HG02970 (cell line): ENCODE results near the gene TAS1R3.

Source experiments
- ATAC-seq: cut with Tn5 transposase; IDR thresholded peaks from one replicate; pipeline ENCODE4 v1.9.1; 2021; ENCODE audit warnings: mild to moderate bottlenecking, moderate library complexity, moderate number of reproducible peaks; ENCODE audit not compliant: unreplicated experiment, low FRiP score

TAS1R3 gene

DNA sequence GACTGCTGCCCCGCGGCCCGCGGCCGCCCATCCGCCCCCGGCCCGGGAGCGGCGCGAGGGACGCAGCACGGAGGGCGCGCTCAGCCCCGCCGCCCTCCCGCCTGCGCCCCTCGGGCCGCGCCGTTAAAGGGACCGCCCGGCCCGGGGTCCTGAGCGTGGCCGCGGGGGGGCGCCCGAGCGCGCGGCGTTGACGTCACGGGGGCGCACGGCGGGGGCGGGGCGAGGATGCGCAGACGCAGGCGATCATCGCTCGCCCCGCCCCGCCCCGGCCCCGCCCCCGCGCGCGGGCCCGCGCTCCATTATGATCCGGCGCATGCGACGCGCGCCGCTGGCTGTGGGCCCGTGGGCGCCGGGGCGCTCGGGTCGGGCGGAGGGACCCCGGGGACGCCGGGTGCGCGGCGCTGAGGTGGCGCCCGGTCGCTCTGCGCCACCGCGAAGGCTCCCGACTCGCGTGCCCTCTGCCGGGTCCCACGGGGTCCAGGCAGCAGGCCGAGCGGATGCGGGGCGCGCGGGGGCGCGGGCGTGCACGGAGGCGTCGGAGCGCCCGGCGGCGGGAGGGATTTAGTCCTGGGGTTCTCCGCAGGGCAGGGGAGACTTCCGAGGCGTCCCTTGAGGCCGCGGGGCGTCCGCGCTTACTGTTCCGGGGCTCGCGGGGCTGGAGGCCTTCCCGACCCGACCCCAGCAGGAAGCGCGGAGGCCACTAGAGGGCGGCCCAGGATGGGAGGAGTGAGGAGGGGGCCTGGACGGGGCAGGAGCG lies 18.4 kb downstream of the TAS1R3 start, which contains the start of gene DVL1:
Gene DVL1 (minus strand): TSS at position 163 of the 757 bp plus-strand sequence. CDS start 353 bp downstream, outside the sequence.
- ATAC-seq: peak; percentile 67

- no peak for ATAC-seq
Measured at GRCh38 chr1:1351511-1352427, 20.7 kb downstream of the TAS1R3 start.

GRCh38 chr1:1352786-1353388 lies 21.8 kb downstream of the TAS1R3 start:
- no peak for ATAC-seq

GRCh38 chr1:1353389-1354151 lies 22.5 kb downstream of the TAS1R3 start:
- no peak for ATAC-seq

- ATAC-seq: no peak
Measured at GRCh38 chr1:1354271-1355247, 23.5 kb downstream of the TAS1R3 start.

DNA sequence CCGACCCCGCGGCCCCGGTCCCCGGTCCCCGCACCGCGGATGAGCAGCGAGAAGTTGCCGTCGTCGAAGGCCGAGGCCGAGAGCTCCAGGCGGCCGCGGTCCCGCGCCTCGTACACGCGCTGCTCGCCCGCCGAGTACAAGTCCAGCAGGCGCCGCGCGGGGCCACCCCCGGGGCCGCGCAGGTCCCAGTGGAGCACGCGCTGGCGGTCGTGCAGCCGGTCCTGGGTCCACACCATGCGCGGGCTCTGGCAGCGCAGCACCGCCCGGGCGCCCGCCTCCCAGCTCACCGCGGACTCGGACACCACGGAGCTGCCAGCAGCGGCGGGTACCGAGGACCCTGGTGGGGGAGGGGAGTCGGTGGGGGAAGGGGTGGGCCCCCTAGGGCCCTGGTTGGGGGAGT lies 24.3 kb downstream of the TAS1R3 start:
- ATAC-seq: no peak

GRCh38 chr1:1356166-1356795 lies 25.2 kb downstream of the TAS1R3 start:
- ATAC-seq: no peak

DNA sequence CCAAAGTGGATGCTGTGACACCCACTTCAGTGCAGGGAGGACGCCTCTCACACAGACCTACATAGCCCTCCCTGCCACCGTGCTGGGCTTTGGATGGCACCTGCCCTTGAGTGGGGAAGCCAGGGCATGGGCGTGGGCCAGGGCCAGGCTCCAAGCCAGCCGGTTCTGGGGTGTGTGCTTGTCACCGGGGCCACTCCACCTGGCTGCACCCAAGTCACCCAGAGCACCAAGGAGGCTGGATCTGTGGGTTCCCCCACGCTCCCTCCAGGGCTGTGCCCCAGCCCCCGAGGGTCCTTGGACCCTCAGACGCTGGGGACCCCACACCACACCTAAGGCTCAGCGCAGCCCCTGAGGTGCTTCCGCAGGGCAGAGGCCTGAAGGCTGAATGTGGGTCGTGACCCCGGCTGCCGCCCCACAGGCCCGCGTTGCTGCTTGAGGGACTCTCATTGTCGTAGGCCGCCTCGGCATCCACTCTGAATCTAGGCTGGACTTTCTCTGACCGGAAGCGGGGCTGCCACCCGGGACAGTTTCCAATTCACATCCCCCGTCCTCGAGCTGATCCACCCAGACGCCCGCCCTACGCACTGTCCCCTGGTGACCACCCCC lies 25.8 kb downstream of the TAS1R3 start:
- ATAC-seq: no peak

- ATAC-seq: no peak
Measured at GRCh38 chr1:1357871-1358432, 26.9 kb downstream of the TAS1R3 start.

- no peak for ATAC-seq
Measured at GRCh38 chr1:1358433-1359271, 27.6 kb downstream of the TAS1R3 start, which contains the start of gene MXRA8. MXRA8 (minus strand) TSS chr1:1358555; CDS start chr1:1358504, 51 bp downstream.

DNA sequence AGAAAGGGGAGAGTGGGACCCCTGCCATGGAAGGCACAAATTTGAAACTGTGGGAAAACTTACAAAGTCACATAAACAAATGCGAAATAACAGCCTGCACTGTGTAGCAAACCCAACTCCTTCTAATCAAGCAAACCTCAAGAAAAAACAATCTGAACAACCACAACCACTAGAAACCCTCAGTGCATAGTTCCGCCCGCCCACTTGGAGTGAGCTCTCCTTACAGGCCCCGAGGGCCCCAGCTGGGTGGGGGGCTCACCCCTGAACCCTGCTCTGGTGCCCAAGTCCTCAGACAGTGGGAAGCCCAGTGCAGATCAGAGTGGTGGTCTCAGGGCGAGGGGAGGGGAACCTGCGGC lies 28.2 kb downstream of the TAS1R3 start:
- ATAC-seq: no peak

DNA sequence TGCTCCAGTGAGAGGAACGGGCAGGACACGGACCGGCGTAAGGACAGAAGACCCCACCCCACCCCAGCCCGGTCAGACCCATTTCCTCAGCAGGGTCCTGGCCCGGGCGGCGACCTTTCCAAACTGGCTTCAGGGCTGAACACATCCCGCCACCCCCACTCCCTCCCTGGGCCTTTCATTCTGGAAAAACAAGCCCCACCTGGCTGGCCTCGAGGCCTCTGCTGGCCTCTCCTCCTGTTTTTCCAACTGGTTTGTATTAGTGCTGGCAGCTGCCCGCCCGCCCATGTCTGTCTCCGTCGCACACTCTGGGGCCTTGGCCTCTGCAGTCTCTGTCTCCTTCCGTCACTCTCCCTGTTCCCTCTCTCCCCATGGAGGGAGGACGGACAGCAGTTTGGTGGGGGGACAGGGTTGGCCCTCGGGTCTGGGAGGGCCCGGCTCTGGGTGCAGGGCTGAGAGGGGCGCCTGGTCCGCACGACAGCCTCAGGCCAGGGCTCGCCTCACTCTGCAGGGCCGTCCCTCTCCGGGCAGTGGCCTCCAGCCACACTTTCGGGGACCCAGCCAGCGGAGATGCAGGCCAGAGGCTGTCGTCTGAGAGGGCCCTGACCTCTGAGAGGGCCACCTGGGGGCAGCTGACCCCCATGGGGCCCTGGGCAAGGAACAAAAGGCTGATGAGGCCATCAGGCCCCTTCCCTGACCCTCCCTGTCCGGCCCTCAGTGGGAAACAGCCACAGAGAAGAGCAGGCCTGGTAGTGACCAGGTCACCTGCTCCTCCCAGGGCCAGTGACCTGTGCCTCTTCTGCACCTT lies 28.8 kb downstream of the TAS1R3 start:
- no peak for ATAC-seq

DNA sequence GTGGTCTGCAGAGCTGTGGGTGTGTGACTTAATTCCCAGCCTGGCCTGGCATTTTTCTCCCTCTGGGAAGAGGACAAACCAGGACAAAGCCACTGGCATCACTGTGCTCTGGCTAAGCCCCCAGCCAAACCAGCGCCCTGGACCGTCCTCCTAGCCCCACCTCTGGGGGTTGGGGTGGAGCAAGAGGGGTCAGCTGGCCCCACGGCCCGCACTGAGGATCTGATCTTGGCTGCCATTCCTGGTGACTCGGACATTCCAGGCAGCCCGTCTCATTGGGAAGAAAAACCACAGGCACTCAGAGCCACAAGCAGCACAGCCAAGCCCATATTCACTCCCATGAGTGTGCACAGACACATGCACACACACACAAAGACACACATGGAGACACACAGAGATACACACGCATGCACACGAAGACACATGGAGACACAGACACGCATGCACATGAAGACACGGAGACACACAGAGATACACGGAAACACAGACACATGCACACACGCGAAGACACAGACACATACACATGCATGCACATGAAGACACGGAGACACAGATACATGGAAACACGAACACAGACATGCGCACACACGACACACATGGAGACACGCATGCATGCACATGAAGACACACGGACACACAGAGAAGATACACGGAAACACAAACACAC lies 29.6 kb downstream of the TAS1R3 start:
- no peak for ATAC-seq

DNA sequence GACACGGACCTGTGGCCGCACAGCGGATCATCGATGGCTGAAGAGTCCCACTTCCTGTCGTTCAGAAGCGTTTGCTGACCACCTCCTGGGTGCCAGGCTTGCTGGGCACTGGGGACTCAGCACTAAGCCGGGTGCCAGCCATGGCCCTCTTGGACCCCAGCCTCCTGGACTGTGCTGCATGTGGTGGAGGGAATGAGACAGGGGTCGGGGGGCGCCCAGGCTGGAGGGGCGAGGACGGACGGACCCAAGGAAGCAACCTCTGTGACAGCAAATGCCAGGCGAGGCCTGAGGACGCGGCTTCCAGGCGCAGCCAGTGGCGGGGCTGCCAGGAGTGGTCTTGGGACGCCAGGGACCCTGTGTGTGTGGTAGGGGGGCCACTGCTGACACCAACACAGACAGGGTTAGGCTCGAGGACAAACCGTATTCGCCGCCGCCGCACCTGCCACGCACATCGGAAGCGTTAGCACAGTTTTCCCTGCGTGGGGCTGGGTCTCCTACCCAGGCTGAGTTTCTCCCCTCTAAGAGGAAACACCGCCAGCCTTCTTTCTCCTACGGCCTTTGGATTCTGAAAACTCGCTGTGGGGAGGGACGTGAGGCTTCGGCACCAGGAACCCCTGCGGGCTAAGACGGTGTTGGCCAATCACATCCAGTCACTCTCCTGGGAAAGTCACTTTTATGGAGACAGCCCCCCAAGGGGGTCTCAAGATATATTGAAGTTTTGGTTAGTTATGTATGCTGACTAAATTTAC lies 30.3 kb downstream of the TAS1R3 start:
- ATAC-seq: no peak

DNA sequence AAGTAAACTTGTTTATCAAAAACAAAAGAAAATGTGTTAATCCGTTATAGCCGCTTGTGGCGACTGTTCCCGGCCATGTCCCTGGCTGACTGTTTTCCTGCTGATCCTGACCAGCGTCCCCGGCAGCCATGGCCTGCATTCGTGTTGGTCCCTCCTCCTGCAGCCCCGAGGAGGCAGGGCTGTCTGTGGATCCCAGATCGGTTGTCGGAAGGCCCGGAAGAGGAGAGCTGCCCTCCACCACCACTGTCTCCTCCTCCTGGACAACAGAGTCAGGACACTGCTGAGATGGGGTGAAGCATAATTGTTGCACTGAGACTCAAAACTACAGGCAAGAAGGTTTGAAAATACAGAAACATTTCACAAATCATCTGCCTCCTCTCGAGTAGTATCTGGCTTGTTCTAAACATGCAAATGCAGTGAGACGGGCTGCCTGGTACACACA lies 30.9 kb downstream of the TAS1R3 start:
- ATAC-seq: no peak
